ENCODE measurements around the gene KRT77.

GRCh38 chr12:52645120-52645761, 58.1 kb downstream of the KRT77 start:
- TF ChIP-seq CBFB (IDR thresholded peaks at IDR 0.05; ENCODE audit: low read depth) (no peak), CTCF (IDR thresholded peaks at IDR 0.05 in 2 of 3, conservative IDR thresholded peaks at IDR 0.05 in 1 of 3; ENCODE audit: control insufficient read depth in 2 of 3, extremely low read depth in 1 of 3, insufficient read depth in 1 of 3, low read depth in 3 of 3, low read length in 3 of 3) (no peak), SP1 (IDR thresholded peaks at IDR 0.05; ENCODE audit: low read depth, low read length) (no peak), POLR2AphosphoS5 (IDR thresholded peaks at IDR 0.05; ENCODE audit: low read length) (no peak), GABPA (IDR thresholded peaks at IDR 0.05; ENCODE audit: low read depth) (no peak), HDGF (IDR thresholded peaks at IDR 0.05) (no peak), ATF7 (IDR thresholded peaks at IDR 0.05; ENCODE audit: low read depth) (no peak), CEBPB (IDR thresholded peaks at IDR 0.05; ENCODE audit: borderline replicate concordance in 1 of 2, low read depth in 2 of 2, low read length in 2 of 2) (no peak), SIX5 (IDR thresholded peaks at IDR 0.05; ENCODE audit: low read depth, low read length, severe bottlenecking) (no peak), EZH2 (IDR thresholded peaks at IDR 0.05; ENCODE audit: borderline replicate concordance, control insufficient read depth, low read depth, low read length) (no peak)

Data from GM12878 (cell line).